Right lobe of liver (tissue), 6 donors: Measurements from ENCODE around the gene DCDC1. TPM values are rescaled to one million over a fixed set of nuclear protein-coding genes. Genes with fewer than 3 reads are reported as not detected.

Source experiments
- ATAC-seq, 4 donors: fragments of 200-7000 bp; cut with Tn5 transposase; one replicate each; pipeline ENCODE4 v1.9.1; 2020; ENCODE audit warnings: mild to moderate bottlenecking in 4 of 4, moderate library complexity in 4 of 4
- DNase-seq, 3 donors: peaks; one replicate each; pipeline ENCODE4 v3.0.0-alpha.2; 2020
- H3K27ac ChIP-seq, 3 donors: fragments of 200-600 bp; one replicate each; pipeline ENCODE4 v1.8.0; 2022
- H3K27me3 ChIP-seq, 2 donors: fragments of 200-600 bp; one replicate each; pipeline ENCODE4 v1.8.0; 2022
- H3K36me3 ChIP-seq, 4 donors: fragments of 200-600 bp; sonication (generic) in 1 of 4; one replicate each; pipeline versions ENCODE4 v1.5.1 to v1.8.0; 2017 to 2022; ENCODE audit warnings: control low read depth in 1 of 4
- H3K4me1 ChIP-seq, 4 donors: fragments of 200-600 bp; sonication (generic) in 1 of 4; one replicate each; pipeline versions ENCODE4 v1.5.1 to v1.8.0; 2017 to 2022; ENCODE audit warnings: control low read depth in 1 of 4
- H3K4me3 ChIP-seq, 3 donors: fragments of 200-600 bp; one replicate each; pipeline ENCODE4 v1.8.0; 2022
- H3K9me3 ChIP-seq, 4 donors: fragments of 200-600 bp; sonication (generic) in 1 of 4; one replicate each; pipeline versions ENCODE4 v1.5.1 to v1.8.0; 2017 to 2022; ENCODE audit warnings: control low read depth in 1 of 4
- POLR2A ChIP-seq: fragments of 450-650 bp; IDR thresholded peaks from one replicate; pipeline ENCODE4 v1.6.1; 2017; ENCODE audit warnings: antibody characterized with exemption, mild to moderate bottlenecking
- WGBS: methylation state at CpG from one replicate; pipeline ENCODE4 v1.1.6; 2018; ENCODE audit warnings: low coverage, low lambda C conversion rate; ENCODE audit not compliant: insufficient coverage; ENCODE audit errors: missing lambda C conversion rate; 5-methylcytosine and 5-hydroxymethylcytosine counted together
- intact Hi-C, 2 donors: fragments of 100-400 bp; cut with DNase I; formaldehyde crosslinking; loops; one replicate each; pipeline versions ENCODE4 v1.11.2 to v1.14.1; 2022
- total RNA-seq, 6 experiments: library from RNA; depleted of rRNA in 2 of 6; stranded (reverse); fragments of >200 nt in 2 of 6; fragmentation: NEBNext Ultra II Directional in 3 of 6; extraction: Animal tissue kit (Norgen Biotek cat#: 25700) in 3 of 6; gene quantifications; one replicate each; pipeline versions ENCODE4 v1.1.0 to v1.2.4, GENCODE V29; 2016 to 2023
- TF ChIP-seq, protein P1 (sequence below), 4 donors: fragments of 200-600 bp in 3 of 4; fragments of 450-650 bp in 1 of 4; IDR thresholded peaks; one replicate each; pipeline versions ENCODE4 v1.5.1 to v1.8.0; 2016 to 2022; ENCODE audit warnings: antibody characterized with exemption in 4 of 4, mild to moderate bottlenecking in 2 of 4
- donor health status: DM: no; HTN: yes; CAD: no.
- donor health status: DM: no; HTN: no; CAD: no.
- donor health status: DM: no; HTN: no; CAD: no.
- donor health status: DM: no; HTN: yes; CAD: no.
- donor health status: DM: no; HTN: yes; CAD: no.

Gene DCDC1
- total RNA-seq, 6 experiments from 2014 or later: 1.9 to 4.8 (median 2.6) TPM

GRCh38 chr11:31005202-31005601, 364.3 kb downstream of the DCDC1 start:
- Histone ChIP-seq H3K9me3 (no peaks in the 10 kb centered on the region), H3K4me3 (no peak overlapping the region), H3K27me3 (no peaks in the 10 kb centered on the region), H3K27ac (no peak overlapping the region), H3K36me3 (no peaks in the 10 kb centered on the region), H3K4me1 (no peaks in the 10 kb centered on the region)
- TF ChIP-seq, protein P1, sequence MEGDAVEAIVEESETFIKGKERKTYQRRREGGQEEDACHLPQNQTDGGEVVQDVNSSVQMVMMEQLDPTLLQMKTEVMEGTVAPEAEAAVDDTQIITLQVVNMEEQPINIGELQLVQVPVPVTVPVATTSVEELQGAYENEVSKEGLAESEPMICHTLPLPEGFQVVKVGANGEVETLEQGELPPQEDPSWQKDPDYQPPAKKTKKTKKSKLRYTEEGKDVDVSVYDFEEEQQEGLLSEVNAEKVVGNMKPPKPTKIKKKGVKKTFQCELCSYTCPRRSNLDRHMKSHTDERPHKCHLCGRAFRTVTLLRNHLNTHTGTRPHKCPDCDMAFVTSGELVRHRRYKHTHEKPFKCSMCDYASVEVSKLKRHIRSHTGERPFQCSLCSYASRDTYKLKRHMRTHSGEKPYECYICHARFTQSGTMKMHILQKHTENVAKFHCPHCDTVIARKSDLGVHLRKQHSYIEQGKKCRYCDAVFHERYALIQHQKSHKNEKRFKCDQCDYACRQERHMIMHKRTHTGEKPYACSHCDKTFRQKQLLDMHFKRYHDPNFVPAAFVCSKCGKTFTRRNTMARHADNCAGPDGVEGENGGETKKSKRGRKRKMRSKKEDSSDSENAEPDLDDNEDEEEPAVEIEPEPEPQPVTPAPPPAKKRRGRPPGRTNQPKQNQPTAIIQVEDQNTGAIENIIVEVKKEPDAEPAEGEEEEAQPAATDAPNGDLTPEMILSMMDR (IDR thresholded peaks at IDR 0.05): no peak
- no peak for TF ChIP-seq POLR2A
- DNase-seq: no peak
- 82% methylated on average over 1 of the region's 1 CpG for WGBS
- intact Hi-C loops: no loop called here
- no peak for ATAC-seq

DNA sequence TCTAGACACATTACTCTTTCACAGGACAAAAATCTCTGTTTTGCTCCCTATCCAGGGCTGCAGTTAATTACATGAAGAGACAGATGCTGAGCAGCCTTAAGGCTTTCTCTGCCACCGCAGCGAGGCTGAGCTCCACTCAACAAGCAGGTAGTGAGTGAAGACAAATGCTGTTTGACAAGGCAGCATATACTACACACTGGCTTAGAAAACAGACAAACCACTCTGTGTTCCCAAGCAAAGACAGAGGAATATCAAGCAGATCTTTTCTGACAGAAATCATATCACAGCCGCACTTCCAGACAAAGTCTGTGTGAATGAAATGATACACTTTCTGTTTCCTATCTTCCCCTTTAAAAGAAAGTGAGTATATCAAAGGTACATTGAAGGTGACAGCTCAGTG, 368.1 kb downstream of the DCDC1 start:
- H3K27ac ChIP-seq: no peak overlapping the region
- no peak overlapping the region for H3K4me3 ChIP-seq
- H3K36me3 ChIP-seq: no peaks in the 10 kb centered on the region
- no peak for DNase-seq
- TF ChIP-seq POLR2A: no peak
- TF ChIP-seq, protein P1 (IDR thresholded peaks at IDR 0.05): no peak
- no peaks in the 10 kb centered on the region for H3K4me1 ChIP-seq
- H3K27me3 ChIP-seq: no peaks in the 10 kb centered on the region
- 84% methylated on average over 3 of the region's 3 CpGs for WGBS
- no peak for ATAC-seq
- no peaks in the 10 kb centered on the region for H3K9me3 ChIP-seq
- intact Hi-C loops: no loop called here

DNA sequence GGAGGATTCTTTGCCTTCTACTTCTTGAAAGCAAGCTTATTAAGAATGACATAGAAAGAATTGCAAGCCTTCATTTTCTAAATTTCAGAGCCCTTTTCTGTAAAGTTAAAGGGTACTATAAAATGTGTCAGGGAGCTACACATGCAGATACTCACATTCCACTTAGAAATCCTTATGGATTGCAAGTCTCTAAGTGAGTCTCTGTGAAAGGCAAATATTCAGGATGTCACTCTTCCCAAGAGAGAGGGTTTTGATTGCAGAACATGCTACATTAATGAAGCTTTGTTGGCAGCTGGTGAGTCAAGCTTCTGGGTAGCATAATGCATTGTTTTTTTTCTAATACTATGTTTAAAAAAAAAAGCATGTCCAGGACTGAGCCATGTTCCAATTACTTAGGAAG, 369.2 kb downstream of the DCDC1 start:
- Histone ChIP-seq H3K27ac (no peak overlapping the region), H3K36me3 (no peaks in the 10 kb centered on the region), H3K4me1 (no peaks in the 10 kb centered on the region), H3K9me3 (no peaks in the 10 kb centered on the region), H3K27me3 (no peaks in the 10 kb centered on the region), H3K4me3 (no peak overlapping the region)
- ATAC-seq: no peak
- intact Hi-C loops: no loop called here
- TF ChIP-seq POLR2A: no peak
- TF ChIP-seq, protein P1 (IDR thresholded peaks at IDR 0.05): no peak
- DNase-seq: no peak

- peak; percentile 48 to 82 (median 70) for ATAC-seq
Observed at GRCh38 chr11:30992513-30992849, 377.1 kb downstream of the DCDC1 start.

More at GRCh38 chr11:30992513-30992849, 377.1 kb downstream of the DCDC1 start:
- H3K4me1 ChIP-seq: peaks cover 0 to 9% (median 0%) of the 10 kb centered on the region in 4 donors
- no peaks in the 10 kb centered on the region for H3K27me3 ChIP-seq
- WGBS: 6% methylated on average over 1 of the region's 1 CpG
- intact Hi-C loops: no loop called here
- TF ChIP-seq, protein P1 (IDR thresholded peaks at IDR 0.05): no peak
- peak; percentile 11 for TF ChIP-seq POLR2A
- peak overlapping the region; percentile 17 to 50 (median 44) for H3K4me3 ChIP-seq
- DNase-seq: no peak
- H3K9me3 ChIP-seq: no peaks in the 10 kb centered on the region
- H3K36me3 ChIP-seq: no peaks in the 10 kb centered on the region
- H3K27ac ChIP-seq: peak overlapping the region; percentile 67 to 89 (median 84)
